Lower leg skin (tissue), 4 donors: ENCODE results near the gene CTDNEP1. TPM values are rescaled to one million over a fixed set of nuclear protein-coding genes. Genes with fewer than 3 reads are reported as not detected.
A peak's percentile ranks its signal among the peaks of the same experiment; 100 is the strongest.

Experiments used
- DNase-seq, 2 donors: peaks; one replicate each; pipeline ENCODE4 v3.0.0-alpha.2; 2019; ENCODE audit warnings: low spot score in 2 of 2
- H3K4me3 ChIP-seq: fragments of 200-600 bp; sonication (generic); 2 replicates; pipeline ENCODE4 v1.5.1; 2017; ENCODE audit warnings: mild to moderate bottlenecking, low read depth; ENCODE audit not compliant: poor library complexity, severe bottlenecking
- POLR2A ChIP-seq, 2 donors: fragments of 450-650 bp; IDR thresholded peaks; one replicate each; pipeline ENCODE4 v1.6.1; 2016 to 2017; ENCODE audit warnings: antibody characterized with exemption in 2 of 2, mild to moderate bottlenecking in 1 of 2, moderate library complexity in 1 of 2
- WGBS, 2 donors: methylation state at CpG; one replicate each; pipeline ENCODE4 v1.1.5; 2018; 5-methylcytosine and 5-hydroxymethylcytosine counted together
- intact Hi-C: fragments of 100-400 bp; cut with DNase I; formaldehyde crosslinking; loops from one replicate; pipeline ENCODE4 v1.15.0; 2023; ENCODE audit warnings: low total_unique reads
- total RNA-seq, 4 donors: library from RNA; depleted of rRNA; stranded (reverse); fragments of >200 nt; gene quantifications; one replicate each; pipeline ENCODE4 v1.1.0, GENCODE V29; 2016
- TF ChIP-seq, protein P1 (sequence below), 3 donors: fragments of 450-650 bp; IDR thresholded peaks; one replicate each; pipeline ENCODE4 v1.5.1; 2016; ENCODE audit warnings: antibody characterized with exemption in 3 of 3, mild to moderate bottlenecking in 3 of 3, moderate library complexity in 2 of 3

Gene CTDNEP1
- total RNA-seq, 4 donors from 2014 or later, result 55.3 to 79.2 (median 70.4) TPM

DNA sequence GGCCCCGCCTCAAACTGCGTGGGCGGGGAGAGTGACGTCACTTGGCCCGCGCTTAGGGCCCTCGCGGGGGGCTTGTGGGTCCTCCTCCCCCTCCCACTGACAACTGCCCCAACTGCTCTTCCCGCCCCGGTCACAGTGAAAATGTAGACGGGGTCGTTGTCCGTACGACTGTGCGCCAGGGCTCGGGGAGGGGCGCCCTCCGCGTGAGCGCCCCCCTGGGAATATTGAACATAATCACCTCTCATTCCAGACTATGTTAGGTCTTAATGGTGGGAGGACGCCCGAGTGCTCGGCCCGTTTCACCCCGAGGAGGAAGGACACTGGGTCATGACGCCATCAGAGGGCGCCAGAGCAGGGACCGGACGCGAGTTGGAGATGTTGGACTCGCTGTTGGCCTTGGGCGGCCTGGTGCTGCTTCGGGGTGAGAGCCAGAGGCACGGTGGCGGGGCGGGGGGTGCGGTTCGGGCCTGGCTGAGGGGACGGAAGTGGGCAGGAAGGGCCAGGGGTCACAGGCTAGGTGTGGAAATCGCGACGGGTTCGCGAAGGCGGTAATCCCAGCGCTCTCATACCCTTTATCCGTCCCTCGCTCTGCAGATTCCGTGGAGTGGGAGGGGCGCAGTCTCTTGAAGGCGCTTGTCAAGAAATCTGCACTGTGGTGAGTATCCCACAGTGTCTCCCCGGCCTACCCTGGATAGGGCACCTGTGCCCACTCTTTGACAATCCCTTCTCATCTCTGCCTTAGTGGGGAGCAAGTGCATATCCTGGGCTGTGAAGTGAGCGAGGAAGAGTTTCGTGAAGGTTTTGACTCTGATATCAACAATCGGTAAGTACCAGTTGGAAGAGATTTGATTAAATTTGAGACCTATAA, 876 bp upstream of the CTDNEP1 start, which contains the start of gene ELP5:
TSS of gene ELP5 (plus strand) at position 40 of the 868 bp plus-strand sequence. CDS start at position 376, 336 bp downstream.
- intact Hi-C loops, result no loop called here

DNA sequence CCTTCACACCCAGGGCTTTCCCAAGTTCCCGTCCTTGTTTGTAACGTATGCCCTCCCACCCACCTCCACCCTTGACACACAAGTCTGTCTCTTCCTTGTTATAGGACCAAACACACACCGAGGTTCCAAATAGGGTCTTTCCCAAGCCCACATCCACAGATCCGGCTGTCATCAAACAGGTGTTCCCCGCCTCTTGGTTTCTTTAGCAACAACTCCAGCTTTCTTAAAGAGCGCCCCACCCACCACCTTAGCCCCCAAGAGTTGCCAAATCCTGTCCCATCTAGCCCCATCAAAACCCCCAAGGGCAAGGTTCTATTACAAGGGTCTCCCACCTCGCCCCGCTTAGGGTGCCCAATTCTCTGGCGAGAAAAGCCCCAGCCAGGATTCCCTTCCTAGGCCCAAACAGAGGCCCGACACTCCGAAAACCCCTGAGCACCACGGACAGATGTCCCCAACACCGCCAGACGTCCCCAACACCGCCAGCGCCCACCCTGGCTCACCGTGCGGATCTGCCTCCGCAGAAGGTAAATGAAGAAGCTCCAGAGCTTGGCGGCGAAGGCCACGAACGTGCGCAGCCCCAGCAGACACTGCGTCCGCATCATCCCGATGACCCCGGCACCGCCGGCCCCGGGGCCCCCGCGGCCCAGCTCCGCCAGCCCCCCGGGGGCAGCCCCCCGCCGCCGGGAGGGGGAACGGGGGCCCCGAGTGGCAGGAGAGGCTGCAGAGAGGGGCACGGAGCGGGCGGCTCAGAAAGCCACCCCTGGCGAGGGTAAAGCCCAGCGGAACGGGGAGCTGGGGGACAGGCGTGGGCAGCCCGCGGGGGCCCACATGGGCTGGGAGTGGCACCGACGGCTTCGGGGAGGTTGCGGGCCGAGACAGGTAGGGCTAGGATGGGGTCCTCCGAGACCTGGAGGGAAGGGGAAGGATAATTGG, 573 bp downstream of the CTDNEP1 start:
- WGBS, 2 donors, result 1 to 2% methylated on average over 35 to 44 of the region's 55 CpGs
- peak overlapping the region; percentile 91 for H3K4me3 ChIP-seq
- TF ChIP-seq, protein P1, sequence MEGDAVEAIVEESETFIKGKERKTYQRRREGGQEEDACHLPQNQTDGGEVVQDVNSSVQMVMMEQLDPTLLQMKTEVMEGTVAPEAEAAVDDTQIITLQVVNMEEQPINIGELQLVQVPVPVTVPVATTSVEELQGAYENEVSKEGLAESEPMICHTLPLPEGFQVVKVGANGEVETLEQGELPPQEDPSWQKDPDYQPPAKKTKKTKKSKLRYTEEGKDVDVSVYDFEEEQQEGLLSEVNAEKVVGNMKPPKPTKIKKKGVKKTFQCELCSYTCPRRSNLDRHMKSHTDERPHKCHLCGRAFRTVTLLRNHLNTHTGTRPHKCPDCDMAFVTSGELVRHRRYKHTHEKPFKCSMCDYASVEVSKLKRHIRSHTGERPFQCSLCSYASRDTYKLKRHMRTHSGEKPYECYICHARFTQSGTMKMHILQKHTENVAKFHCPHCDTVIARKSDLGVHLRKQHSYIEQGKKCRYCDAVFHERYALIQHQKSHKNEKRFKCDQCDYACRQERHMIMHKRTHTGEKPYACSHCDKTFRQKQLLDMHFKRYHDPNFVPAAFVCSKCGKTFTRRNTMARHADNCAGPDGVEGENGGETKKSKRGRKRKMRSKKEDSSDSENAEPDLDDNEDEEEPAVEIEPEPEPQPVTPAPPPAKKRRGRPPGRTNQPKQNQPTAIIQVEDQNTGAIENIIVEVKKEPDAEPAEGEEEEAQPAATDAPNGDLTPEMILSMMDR (IDR thresholded peaks at IDR 0.05), result no peak
- TF ChIP-seq POLR2A (IDR thresholded peaks at IDR 0.05), result no peak
- intact Hi-C loops, result no loop called here
- peak in 1 of 2 donors; percentile 92 for DNase-seq

More for the DNA sequence above, 876 bp upstream of the CTDNEP1 start, which contains the start of gene ELP5:
- peak; percentile 91 to 99 for DNase-seq
- WGBS, 2 donors, result 1% methylated on average over 19 to 49 of the region's 55 CpGs
- peak within 1 kb of the TSS; percentile 91 for H3K4me3 ChIP-seq
- TF ChIP-seq POLR2A (IDR thresholded peaks at IDR 0.05), result no peak
- TF ChIP-seq, protein P1 (IDR thresholded peaks at IDR 0.05), result peak in 1 of 3 donors; percentile 40

DNA sequence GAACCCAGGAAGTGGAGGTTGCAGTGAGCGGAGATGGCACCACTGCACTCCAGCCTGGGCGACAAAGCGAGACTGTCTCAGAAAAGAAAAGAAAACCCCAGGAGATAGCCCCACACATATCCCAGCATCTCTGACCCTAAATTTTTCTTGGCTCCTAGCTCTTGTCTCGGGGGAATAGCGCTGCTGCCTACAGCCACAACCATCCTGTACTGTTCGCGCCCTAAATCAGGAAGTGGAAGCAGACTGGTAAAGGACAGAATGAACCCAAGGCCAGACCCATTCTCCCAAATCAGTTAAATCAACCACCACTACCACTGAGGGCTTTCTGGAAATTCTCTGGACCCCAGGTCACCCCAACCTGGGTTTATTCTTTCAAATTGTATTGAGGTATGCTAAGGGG, 1.7 kb downstream of the CTDNEP1 start:
- no peak for TF ChIP-seq POLR2A (IDR thresholded peaks at IDR 0.05)
- TF ChIP-seq, protein P1 (IDR thresholded peaks at IDR 0.05), result no peak
- intact Hi-C loops, result no loop called here
- H3K4me3 ChIP-seq, result no peak overlapping the region
- no peak for DNase-seq
- WGBS, 2 donors, result 83% methylated on average over 7 of the region's 7 CpGs

DNA sequence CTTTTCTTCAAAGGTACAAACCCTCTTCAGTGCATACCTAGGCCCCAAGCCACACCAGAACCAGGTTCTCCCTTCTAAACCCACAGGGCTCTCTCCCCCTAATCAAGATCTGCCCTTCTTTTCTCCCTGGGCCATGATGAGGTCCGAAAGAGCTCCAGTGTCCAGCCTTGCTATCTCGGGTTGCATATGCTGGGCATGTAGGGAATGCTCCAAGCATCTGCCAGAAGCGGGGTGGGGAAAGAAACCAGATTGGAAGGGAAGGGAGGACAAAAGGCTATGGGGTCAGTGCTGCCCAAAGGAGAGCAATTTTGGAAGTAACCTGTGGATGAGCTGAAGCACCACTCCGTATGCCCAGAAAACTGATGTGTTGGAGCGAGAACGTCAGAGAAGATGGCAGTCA, 2.3 kb downstream of the CTDNEP1 start:
- H3K4me3 ChIP-seq, result no peak overlapping the region
- TF ChIP-seq, protein P1 (IDR thresholded peaks at IDR 0.05), result no peak
- TF ChIP-seq POLR2A (IDR thresholded peaks at IDR 0.05), result no peak
- intact Hi-C loops, result no loop called here
- no peak for DNase-seq
- WGBS, 2 donors, result 82 to 86% methylated on average over 6 of the region's 6 CpGs

DNA sequence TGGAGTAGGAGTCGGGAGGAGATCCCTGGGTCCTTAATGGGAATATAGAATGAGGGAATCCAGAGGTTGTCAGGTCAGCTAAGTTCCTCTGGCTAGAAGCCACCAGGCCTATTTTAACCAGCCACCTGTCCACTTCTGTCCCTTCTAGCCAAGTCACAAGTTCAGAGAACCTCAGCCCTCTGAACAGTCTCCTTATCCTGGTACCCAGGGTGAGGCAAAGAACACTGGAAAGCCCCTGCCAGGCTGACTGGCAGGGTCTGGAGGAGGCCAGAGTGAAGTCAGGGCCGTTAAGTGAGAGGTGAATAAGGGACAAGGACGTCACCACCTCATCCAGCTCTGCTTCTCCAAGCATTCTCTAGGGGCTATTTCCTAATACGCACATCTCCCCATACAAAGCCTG, 2.7 kb downstream of the CTDNEP1 start:
- H3K4me3 ChIP-seq, result no peak overlapping the region
- DNase-seq, result no peak
- 70 to 72% methylated on average over 4 of the region's 4 CpGs for WGBS, 2 donors
- TF ChIP-seq POLR2A (IDR thresholded peaks at IDR 0.05), result no peak
- TF ChIP-seq, protein P1 (IDR thresholded peaks at IDR 0.05), result no peak
- intact Hi-C loops, result no loop called here
